Measurements from ENCODE around the gene MMP14.
"Not testable (repeated sequence)": the region's sequence is repeated elsewhere in the genome, so short reads cannot be mapped to it uniquely, and the experiment has no call there.

Gene MMP14

DNA sequence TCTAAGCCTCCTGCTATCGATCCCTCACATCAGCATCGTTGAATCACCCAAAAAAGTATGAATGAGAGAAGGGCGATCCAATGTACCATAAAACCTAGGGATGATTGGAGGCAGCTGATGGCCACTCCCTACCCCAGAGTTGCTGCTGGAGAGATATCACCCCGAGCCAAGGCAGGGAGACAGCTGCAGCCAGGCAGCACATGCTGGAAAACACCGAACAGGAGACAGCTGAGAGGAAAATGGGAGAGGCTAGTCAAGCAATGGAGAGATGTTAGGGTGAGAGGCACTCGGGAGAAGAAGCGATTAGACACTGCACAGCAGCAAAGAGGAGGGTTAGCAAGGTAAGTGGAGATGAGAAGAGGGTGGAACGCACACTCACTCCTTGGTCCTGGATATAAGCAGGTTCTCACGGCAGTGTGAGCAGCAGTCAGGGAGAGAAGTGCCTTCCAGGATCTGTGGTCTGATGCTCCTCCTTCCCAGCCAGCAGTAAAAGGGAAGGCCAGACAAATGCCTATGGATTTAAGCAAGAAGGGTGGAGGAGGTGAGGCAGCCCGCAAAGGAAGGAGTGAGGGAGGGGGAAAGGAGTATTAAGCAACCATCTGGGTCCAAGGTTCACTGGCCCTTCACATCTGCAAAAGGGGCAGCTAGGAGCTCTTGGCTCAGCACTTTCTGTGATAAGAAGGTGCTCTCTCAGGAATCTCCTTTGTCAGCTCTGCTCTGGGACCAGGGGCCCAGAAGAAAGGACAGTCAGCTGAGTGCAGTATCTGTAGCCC, 21.3 kb upstream of the MMP14 start, which contains the start of gene SLC7A7:
Gene SLC7A7 (minus strand): TSS at position 495 of the 773 bp plus-strand sequence. CDS start 2,037 bp downstream, outside the sequence.
- DNase-seq, result peak; percentile 52 to 60

DNA sequence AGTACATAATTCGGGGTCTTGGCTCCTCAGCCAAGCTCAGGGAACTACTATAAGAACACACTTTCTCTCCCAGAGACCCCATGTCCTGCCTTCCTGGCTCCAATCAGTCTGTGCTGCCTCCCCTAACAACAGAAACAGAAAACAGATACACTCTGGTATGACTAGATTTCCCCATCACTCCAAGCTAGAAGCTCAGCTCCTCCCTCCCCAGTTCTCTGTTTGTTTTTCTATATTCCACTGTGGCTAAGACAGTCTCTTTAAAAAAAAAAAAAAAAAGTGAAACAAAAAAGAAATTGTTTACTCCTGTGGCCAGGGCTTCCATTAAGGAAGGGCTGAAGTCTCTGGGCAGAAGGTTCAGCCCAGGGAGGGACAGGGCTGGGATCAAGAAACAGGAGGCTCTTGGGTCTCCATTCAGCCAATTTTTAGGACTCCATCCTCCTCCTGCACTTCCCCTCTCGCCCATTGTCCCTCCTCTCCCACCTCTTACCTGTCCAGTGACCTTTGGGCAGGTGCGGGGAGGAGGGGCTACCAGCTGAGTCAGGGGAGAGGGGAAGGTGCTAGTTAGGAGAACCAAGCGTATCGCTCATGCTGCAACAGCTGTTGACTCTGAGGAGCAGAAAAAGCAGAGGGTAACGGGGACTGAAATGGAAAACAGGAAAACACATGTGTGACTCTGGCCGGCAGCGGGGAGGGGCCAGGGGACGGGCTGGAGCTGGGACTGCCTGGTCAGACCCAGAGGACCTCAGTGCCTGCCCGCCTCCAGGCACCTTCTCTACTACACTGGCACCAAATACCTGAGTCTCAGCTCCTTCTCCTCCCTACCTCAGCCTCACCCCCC, 17.0 kb upstream of the MMP14 start:
- peak; percentile 19 to 38 for DNase-seq

DNA sequence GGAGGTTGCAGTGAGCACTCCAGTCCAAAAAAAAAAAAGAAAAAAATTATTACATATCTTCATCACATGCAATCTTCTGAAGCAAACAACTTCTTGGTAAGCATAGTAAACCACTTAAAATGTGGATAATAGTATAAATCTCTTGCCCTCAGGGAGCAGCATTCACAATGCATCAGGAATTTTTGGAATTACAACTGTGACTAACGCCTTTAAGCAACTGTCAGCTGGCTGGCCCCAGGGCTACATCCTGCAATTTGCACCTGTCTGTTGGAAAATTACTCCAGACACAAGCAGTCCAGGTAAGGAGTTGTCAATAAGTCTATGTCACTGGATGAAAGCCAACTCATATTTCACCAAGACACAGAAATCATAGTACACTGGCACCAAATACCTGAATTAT, 15.7 kb upstream of the MMP14 start:
- DNase-seq, result no peak

DNA sequence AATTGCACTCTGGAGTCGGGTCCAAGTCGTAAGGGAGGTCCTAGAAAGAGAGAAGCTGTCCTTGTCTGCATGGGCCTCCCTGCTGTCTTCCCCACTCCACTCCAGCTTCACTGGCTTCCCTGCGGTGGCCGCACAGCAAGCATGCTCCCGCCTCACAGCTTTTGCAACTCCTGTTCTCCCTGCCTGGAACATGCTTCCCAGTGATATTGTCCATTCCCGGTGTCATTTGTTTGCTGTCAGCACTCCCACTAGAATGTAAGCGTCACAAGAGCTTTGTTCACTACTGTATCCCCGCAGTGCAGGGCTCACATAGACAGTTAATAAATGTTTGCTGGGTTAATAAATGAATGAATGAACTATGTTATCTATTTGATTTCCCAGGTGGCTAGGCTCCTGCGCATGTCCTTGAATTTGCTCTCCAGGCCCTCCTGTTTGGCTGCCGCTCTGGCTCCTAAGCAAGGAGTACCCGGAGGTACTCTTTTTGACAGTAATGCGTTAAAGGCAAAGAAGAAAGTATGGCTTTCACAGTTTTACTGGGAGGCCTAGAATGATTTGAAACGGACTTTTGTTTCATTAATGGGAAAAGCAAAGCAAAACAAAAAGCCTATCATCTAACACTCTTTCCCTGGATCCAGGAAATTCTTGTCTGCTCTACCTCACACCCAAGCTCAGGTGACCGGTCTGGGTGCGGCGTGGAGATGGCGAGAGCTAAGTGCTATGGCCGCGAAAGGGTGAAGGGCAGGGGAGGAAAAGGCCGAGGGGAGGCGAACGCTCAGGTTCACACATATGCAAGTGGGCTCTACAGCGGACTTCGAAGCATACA, 15.0 kb upstream of the MMP14 start:
- no peak for DNase-seq

DNA sequence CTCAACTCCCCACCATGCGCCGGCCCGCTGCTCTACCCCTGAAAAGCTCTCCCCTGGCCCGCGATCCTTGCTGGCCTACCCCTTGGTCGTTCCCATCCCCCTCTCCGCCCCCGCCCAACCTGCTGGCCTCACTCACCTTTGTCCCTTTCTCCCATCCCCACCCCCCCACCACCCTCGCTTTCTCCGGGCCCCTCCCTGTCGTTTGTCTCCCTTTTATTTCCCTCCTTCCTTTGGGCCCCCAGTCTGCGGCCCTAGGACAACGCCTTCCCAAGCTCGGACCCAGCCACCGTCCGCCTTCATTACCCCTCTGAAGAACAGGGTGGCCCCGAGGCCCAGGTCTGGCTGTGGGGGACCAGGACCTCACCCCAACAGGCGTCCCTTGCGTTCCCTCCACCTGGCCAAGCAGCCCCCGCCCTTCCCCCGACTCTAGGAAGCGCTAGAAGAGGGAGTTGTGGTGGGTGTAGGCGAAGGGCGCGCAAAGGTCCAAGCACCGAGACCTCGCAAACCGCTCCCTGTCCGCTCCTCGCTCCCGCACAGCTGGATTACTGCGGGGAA, 14.3 kb upstream of the MMP14 start:
- DNase-seq, result no peak

DNA sequence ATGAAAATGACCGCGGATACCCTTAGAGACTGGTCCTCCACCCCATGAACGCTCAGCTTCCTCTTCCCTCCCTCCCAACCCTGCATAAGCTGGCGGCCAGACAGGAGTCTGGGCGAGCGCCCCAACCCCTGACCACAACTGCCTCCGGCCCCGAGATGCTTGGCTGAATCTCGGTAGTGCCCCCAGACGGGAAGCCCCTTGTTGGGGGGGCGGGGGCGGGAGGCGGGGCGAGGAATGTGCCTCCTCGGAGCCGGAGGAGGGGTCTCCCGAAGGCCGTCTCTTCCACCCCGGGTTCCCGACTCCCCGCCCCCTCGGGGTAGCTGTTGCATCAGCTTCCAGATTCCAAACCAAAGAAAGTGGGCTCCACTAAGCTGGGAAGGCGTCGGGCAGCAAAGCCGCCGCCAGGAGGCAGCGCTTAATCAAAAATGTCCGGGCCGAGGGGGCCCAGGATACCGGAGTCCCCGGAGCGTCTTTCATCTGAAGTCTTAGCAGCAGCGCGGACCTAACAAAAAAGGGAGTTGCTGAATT, 13.8 kb upstream of the MMP14 start:
- DNase-seq, result peak; percentile 64 to 67

DNA sequence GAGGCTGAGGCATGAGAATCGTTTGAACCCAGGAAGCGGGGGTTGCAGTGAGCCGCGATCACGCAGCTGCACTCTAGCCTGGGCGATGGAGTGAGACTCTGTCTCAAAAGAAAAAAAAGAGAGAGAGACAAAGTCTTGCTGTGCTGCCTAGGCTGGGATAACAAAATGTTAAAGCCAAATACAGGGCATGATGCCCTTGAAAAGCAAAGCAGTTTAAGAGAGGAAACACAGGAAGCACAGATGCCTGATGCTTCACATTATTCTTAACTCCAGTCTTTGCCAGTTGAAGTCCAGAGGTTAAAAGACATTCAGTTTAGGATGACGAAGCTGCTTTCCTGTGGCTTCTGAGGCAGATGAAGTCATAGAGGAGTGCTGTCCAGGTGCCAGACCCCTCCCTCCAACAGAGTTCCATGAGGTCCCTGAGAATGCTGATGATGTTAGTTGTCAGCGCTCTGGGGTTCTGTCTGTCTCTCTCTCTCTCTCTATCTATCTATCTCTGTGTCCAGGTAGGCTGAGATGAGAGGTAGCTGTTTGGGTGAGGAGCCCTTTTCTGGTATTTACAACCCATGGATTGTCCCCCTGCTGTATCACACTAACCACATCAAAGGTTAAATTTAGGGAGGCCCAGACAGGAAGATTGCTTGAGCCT, 11.6 kb upstream of the MMP14 start:
- DNase-seq, result no peak

DNA sequence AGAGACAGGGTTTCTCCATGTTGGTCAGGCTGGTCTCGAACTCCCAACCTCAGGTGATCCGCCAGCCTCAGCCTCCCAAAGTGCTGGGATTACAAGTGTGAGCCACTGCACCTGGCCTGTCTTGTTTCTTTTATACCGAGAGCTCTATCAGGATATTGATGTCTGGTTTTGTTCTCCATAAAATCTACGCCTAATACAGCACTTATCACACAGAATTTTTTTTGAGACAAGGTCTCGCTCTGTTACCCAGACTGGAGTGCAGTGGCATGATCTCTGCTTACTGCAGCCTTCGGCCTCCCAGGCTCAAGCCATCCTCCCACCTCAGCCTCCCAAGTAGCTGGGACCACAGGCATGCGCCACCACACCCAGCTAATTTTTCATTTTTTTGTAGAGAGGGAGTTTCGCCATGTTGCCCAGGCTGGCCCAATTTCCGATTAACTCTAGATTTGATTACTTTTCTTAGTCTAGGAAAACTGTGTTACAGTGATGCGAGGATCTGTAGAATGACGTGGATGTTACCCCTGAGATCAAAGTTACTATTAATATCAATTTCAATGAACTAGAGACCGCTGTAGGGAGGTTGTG, 7.2 kb upstream of the MMP14 start:
- not testable (repeated sequence) for DNase-seq

DNA sequence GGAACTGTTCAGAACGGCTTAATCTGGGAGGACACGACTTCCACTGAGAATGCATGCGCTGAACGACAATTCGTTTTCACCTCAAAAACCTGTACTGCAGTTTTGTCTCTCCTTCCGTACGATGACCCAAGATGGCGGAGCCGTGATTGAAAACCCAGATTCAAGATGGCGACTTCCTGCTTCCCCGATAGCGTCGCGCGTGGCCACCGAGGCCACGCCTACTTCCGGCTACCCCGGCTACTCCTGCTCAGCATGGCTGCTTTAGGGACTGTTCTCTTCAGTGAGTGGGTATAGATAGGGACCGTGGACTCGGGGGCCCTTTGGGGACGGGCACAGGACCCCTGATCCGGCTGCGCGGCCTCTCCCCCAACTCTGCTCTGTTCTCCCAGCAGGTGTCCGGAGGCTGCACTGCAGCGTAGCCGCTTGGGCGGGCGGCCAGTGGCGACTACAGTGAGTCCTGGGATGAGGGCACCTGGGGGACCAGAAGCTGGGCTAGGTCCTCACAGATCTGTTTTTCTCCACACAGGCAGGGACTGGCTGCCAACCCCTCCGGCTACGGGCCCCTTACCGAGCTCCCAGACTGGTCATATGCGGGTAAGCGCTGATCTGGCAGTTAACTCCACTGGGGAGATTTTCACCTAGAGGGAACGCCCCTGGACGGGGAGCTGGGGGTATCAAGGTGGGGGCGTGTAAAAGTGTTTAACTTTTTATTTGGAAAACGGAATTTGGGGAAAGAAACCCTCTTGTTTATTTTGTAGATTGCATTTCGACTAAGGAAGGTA, 6.5 kb upstream of the MMP14 start, which contains the start of gene MRPL52:
Gene MRPL52 (plus strand): TSS at position 227 of the 782 bp plus-strand sequence. CDS start 26 bp downstream, at position 253.
- peak; percentile 93 to 95 for DNase-seq

DNA sequence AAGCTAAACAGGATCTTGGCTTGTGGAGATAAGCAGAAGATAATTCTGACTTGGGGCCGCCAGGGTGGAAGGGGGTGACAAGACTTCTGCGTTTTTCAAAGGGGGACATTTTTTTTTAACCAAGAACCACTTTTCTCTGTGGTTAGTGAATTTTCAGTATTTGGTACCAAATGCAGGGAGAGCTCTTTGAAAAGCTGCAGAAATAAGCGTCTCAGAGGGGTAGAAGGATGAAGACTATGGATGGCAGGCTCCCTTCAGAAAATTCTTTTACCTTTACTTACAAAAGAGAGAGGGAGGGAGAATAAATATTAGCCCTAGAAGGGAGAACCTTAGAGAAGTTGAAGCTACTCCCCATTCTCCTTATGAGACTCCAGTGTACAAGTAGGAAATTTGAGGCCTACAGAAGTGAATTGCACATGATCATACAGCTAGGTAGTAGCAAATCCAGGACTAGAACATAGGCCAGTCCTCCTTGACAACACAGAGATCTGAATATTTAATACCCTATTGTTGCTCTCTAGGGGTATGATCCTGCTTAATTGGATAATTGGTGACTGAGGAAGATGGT, 5.9 kb upstream of the MMP14 start:
- DNase-seq, result no peak

DNA sequence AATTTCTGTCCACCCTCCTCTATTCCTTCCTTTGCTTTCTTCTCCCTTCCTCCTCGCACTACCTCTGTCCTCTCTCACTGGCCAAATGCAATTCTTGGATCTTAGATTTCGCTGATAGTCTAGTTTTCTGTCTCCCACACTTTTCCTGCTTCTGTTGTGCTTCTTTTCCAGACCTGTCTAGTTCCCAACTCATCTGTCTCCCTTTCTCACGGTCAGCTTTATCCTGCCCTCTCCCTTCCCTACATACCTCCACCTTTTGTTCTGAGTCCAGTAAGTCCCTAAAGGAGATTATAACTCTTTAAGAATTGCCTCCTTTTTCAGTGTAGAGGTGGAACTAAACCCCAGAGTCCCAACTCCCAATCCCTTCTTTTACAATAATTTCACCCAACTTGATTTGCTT, 880 bp upstream of the MMP14 start:
- DNase-seq, result no peak

DNA sequence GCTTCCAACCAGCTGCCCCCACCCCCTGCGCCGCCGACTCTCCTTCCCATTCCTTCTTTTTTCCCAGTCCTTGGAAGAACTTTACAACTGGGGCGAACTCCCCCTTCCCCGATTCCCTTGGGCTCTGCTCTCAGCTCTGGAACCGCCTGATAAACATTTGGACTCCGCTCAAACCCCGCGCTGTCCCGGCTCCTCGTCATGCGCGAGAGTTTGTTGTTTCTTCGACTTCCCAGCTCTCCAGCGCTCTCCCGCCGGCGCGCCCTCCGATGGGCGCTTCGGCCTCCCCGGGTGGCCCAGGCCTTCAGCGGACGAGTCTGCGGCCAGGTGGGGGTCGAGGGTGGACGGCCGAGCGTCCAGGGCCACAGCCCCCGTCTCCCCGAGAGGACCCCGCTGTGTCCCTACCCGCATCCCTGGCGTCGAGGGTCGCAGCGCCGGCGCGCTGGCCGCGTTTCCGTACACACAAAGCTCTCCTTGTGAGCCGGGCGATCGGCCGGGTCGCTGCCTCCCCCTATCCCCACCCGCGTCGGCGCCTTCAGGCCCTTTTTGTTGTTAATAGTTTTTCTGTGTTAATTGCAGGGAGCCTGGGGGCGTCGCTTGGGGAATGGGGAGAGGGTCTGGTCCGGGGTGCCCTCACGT, 847 bp downstream of the MMP14 start:
- DNase-seq, result peak; percentile 48 to 50

DNA sequence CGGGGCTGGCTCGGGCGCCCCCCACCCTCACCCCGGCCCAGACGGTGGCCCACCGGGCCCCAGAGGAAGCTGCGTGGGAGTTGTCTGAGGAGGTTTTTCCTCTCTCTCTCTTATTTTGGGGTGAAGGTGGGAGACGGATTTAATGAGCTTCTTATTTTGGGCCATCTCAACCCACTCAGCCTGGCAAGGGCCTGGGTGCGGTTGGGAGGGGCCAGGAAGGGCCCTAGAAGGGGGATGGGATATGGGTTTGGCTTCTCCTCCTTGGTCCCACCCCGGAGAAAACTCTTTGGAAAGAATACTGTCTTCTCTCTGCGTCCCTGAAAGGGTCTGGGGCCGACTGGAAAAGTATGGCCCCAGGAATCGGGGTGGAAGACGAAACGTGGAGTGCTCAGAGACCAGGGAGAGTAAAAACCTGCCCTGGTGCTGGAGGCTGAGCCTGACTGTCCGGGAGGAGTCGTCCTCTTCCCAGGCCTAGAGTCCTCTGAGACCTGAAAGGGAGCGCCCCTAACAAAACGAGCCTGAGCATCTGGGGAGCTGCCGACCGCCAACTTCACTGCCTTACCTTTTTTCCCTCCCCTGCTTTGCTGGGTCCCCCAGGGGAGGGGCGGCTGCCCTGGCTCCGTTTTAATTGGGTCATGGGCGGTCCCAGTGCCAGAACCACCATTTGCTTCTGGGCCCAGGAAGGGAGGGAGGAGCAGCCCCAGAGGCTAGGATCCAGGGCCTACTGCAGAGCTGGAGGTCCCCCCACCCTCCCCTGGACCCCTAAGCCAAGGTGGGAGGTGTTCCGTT, 1.6 kb downstream of the MMP14 start:
- DNase-seq, result peak in 1 of 2 donors; percentile 12

DNA sequence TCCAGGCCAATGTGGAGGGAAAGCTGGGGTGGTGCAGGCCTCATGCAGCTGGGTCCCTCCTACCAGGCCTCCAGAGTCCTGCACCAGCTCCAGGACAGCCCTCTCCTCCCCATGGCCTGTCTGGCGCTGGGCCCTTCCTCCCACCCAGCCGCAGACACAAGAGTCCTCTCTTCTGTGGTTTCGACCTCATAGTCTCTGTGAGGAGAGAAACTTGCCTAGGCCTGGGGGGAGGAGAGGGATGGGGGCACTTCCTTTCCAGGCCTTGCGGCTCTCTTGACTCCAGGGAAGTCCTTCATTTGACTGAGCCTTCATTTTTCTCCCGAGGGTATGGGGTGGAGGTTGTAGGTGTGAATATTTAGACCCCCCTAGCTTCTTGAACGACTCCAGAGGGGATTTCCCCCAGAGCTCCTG, 2.3 kb downstream of the MMP14 start:
- peak in 1 of 2 donors; percentile 54 for DNase-seq

DNA sequence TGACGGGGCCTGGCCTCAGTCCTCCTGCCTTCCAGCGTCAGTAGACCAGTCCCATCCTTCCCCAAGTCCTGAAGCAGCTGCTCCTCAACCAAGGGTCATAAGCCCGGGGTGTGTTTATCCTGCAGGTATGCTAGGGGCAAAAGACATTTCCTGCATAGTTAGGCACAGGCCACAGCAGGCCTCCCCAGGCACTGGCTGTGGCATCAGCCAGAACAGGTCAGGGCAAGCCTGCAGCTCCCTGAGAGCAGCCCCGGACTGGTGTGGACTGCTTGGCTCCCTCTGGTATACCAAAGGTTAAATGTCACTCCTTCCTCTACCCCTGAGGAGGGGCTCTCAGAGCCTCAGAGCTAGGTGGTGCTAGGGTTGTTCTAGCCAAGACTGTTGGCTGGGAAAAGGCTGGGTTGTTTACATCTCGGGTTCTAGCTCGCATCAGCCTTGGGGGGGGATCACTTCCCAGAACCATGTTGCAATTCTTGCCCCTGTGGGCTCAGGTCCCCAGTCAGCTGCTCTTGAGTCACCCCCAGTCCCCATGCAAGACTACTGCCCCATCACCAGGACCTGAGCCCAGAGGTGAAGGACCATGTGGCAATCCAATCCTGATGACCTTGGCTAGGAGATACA, 2.9 kb downstream of the MMP14 start:
- peak in 1 of 2 donors; percentile 21 for DNase-seq

DNA sequence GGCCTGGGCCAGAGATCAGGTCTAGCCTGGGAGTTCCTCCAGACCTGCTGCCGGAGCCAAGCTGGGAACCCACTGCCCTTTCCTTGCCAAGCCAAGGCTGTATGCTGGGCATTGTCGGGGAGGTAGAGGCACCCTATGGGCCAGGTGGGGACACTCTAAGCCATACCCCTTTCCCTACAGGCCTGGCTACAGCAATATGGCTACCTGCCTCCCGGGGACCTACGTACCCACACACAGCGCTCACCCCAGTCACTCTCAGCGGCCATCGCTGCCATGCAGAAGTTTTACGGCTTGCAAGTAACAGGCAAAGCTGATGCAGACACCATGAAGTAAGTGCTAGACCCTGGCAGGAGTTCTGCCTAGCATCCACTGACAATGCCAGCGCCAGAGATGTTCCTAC, 4.9 kb downstream of the MMP14 start:
- DNase-seq, result no peak

DNA sequence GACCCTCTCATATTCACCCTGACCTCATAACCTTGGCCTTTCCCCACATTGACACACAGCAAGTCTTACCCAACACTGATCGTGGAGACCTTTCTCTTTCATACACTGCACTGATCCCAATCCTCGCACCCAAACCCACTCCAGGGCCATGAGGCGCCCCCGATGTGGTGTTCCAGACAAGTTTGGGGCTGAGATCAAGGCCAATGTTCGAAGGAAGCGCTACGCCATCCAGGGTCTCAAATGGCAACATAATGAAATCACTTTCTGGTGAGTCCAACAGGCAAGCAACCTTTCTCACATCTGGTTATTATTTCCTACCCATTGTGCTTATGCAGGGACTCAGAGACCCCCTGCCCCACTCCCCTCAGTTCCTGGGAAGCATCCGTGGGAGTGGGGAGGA, 5.4 kb downstream of the MMP14 start:
- no peak for DNase-seq
